Measurements from ENCODE around the gene MYH9. TPM values are rescaled to one million over a fixed set of nuclear protein-coding genes. Genes with fewer than 3 reads are reported as not detected.
"Not testable (repeated sequence)": the region's sequence is repeated elsewhere in the genome, so short reads cannot be mapped to it uniquely, and the experiment has no call there.

Gene MYH9
- total RNA-seq, 6 experiments from 2014 or later = 881 to 1,084 (median 937) TPM

DNA sequence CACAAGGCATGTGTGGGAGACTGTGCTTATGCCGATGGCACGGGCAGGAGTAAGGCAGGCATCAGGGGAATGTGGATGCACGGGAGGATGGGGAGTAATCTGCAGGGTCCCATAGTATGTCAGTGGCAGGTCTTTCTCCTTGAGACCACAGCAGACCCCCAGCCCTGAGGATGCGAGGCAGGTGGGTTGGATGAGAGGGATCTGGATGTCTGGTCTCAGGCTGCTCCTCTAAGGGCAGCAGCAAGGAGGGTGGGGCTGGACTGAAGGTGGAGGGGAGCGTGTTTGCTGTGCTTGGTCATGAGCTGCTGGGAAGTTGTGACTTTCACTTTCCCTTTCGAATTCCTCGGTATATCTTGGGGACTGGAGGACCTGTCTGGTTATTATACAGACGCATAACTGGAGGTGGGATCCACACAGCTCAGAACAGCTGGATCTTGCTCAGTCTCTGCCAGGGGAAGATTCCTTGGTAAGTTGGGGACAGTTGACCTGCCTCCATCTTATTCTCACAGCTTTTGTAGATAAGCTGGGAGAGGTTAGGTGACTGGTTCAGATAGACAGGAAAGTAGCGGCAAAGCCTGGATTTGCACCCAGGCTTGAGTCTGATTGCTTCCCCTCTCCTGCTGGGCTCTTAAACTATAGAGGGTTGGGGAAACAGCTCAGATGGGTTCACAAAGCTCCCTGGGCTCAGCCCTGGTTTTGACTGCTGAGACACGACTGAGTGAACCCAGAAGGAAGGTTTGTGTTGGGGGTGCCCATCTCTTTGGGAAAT lies 134.8 kb downstream of the MYH9 start, which contains the start of gene APOL1:
Gene APOL1, plus strand, starts transcription at position 380 of the 769 bp plus-strand sequence. CDS start 1,823 bp downstream, outside the sequence.
- no peaks in the 10 kb centered on the region; the same call in 1 of the 2 replicates for H3K9me3 Mint-ChIP-seq
- H3K27me3 Mint-ChIP-seq (ENCODE audit: insufficient read depth) = peaks cover 12% of the 10 kb centered on the region
- no peak for DNase-seq
- H3K27ac Mint-ChIP-seq = peak within 1 kb of the TSS; percentile 74
- H3K4me1 Mint-ChIP-seq (ENCODE audit: low read depth) = peaks cover 34% of the 10 kb centered on the region
- peak within 1 kb of the TSS; percentile 83 for H3K4me3 Mint-ChIP-seq
- TF ChIP-seq, protein P1, sequence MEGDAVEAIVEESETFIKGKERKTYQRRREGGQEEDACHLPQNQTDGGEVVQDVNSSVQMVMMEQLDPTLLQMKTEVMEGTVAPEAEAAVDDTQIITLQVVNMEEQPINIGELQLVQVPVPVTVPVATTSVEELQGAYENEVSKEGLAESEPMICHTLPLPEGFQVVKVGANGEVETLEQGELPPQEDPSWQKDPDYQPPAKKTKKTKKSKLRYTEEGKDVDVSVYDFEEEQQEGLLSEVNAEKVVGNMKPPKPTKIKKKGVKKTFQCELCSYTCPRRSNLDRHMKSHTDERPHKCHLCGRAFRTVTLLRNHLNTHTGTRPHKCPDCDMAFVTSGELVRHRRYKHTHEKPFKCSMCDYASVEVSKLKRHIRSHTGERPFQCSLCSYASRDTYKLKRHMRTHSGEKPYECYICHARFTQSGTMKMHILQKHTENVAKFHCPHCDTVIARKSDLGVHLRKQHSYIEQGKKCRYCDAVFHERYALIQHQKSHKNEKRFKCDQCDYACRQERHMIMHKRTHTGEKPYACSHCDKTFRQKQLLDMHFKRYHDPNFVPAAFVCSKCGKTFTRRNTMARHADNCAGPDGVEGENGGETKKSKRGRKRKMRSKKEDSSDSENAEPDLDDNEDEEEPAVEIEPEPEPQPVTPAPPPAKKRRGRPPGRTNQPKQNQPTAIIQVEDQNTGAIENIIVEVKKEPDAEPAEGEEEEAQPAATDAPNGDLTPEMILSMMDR (IDR thresholded peaks at IDR 0.05) = no peak
- peaks cover 4% of the 10 kb centered on the region; the same call in 1 of the 2 replicates for H3K36me3 Mint-ChIP-seq (ENCODE audit: low read depth)

DNA sequence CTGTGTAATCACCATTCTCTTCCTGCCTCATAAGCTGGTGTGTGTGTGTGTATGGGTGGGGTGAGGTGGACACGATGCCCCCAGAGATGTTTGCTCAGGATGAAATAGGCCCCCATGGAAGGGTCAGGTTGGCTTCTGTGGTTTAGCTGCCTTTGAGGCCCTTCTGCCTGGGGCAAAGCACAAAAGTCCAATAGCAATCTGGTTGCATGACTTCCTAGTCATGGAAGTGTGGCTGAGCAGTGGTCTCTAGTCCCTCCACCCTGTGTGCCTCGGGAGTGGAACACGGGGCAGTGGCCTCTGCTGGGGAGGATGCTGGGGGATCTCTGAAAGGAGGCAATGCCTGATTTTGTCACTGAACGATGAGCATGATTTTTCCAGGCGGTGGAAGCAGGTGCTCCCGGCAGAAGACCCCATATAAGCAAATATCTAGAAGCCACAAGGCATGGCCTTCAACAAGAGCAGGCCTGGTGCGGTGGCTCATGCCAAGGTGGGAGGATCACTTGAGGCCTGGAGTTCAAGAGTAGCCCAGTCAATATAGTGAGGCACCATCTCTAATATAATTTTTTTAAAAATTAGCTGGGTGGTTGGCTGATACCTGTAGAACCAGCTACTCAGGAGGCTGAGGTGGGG lies 135.7 kb downstream of the MYH9 start:
- H3K36me3 Mint-ChIP-seq (ENCODE audit: low read depth); H3K27ac Mint-ChIP-seq; H3K9me3 Mint-ChIP-seq; H3K27me3 Mint-ChIP-seq (ENCODE audit: insufficient read depth); DNase-seq: not testable (repeated sequence)
- Mint-ChIP-seq H3K4me3 (peak overlapping the region; percentile 83; the same call in 1 of the 2 replicates), H3K4me1 (ENCODE audit: low read depth) (peaks cover 34% of the 10 kb centered on the region)

DNA sequence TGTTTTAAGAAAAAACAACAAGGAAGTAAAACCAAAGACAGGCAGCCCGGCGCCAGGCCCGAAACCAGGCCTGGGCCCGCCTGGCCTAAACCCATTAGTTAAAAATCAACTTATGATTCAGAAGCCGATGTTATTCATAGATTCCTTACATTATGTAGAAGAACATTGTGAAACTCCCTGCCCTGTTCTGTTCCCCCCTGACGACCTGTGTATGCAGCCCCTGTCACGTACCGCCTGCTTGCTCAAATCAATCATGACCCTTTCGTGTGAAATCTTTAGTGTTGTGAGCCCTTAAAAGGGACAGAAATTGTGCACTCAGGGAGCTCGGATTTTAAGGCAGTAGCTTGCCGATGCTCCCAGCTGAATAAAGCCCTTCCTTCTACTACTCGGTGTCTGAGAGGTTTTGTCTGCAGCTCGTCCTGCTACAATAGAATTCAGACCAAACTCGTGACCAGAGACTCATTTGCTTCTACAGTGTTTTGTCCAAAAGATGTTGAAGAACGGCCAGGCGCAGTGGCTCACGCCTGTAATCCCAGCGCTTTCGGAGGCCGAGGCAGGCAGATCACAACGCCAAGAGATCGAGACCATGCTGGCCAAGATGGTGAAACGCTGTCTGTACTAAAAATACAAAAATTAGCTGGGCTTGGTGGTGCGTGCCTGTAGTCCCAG lies 137.3 kb downstream of the MYH9 start:
- DNase-seq; H3K36me3 Mint-ChIP-seq (ENCODE audit: low read depth); H3K27ac Mint-ChIP-seq; H3K9me3 Mint-ChIP-seq; H3K27me3 Mint-ChIP-seq (ENCODE audit: insufficient read depth); H3K4me3 Mint-ChIP-seq: not testable (repeated sequence)
- peaks cover 24% of the 10 kb centered on the region for H3K4me1 Mint-ChIP-seq (ENCODE audit: low read depth)

DNA sequence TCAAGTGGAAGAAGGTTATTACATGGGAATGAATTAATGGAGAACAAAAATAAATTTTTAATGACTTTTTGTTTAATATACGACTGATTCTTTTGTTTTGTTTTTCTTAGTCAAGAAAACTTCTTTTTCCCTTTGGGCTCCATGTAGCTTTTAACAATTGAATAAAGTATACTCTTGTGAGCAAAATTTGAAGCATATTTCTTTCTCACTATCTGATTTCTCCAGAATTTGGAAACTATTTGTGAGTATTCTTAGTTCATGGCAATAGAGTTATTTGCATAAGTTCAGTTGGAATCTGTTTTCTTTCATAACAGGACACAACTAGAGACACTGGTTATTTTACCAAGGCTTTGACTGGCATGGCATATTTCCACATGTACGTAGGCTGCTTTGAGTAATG lies 138.6 kb downstream of the MYH9 start:
- H3K9me3 Mint-ChIP-seq = no peaks in the 10 kb centered on the region
- peaks cover 7% of the 10 kb centered on the region for H3K27me3 Mint-ChIP-seq (ENCODE audit: insufficient read depth)
- H3K4me3 Mint-ChIP-seq = no peak overlapping the region
- TF ChIP-seq, protein P1 (IDR thresholded peaks at IDR 0.05) = no peak
- H3K4me1 Mint-ChIP-seq (ENCODE audit: low read depth) = peaks cover 33% of the 10 kb centered on the region
- no peak for DNase-seq
- H3K27ac Mint-ChIP-seq = no peak overlapping the region
- H3K36me3 Mint-ChIP-seq (ENCODE audit: low read depth) = peaks cover 4% of the 10 kb centered on the region

DNA sequence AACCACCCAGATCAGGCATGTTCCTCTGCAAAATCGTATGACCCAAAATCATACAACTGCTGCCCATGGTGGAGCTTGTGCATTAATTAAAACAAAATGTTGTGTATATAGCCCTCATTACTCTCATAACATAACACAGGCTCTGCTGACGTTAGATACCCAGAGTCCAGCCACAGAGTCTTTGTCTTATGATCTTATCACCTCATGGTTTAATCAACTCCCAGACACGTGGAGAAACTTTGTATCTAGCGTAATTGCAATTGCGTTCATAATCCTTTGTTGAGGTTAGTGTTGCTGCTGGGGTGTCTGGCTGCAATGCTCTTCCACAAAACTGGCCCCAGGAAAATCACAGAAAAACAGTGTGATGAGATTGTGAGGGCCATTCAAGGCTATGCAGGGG lies 139.8 kb downstream of the MYH9 start:
- Mint-ChIP-seq H3K36me3 (ENCODE audit: low read depth) (peaks cover 4% of the 10 kb centered on the region), H3K4me3 (no peak overlapping the region), H3K27me3 (ENCODE audit: insufficient read depth) (peaks cover 7% of the 10 kb centered on the region), H3K27ac (no peak overlapping the region), H3K4me1 (ENCODE audit: low read depth) (peaks cover 21% of the 10 kb centered on the region), H3K9me3 (no peaks in the 10 kb centered on the region)
- TF ChIP-seq, protein P1 (IDR thresholded peaks at IDR 0.05) = no peak
- no peak for DNase-seq

DNA sequence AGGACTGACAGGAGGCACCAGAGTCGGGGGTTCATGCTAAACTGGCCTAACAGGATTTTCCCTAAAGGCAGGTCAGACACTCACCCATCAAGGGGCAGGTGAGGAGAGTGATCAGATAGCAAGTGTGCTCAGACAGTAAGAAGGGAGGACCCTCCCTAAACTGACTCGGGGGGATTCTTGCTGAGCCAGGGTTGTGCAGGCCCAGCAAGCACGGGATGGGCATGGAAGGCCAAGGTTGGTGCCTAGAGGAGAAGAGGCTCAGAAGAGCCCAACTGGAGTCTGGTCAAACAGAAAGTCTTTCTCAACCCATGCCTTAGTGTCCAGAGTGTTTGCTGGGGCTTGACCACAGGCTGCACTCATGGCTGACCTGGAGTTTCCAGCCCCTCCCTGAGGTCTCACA lies 141.0 kb downstream of the MYH9 start:
- no peaks in the 10 kb centered on the region for H3K9me3 Mint-ChIP-seq
- H3K36me3 Mint-ChIP-seq (ENCODE audit: low read depth) = peaks cover 4% of the 10 kb centered on the region
- TF ChIP-seq, protein P1 (IDR thresholded peaks at IDR 0.05) = no peak
- no peak overlapping the region for H3K27ac Mint-ChIP-seq
- H3K4me3 Mint-ChIP-seq = no peak overlapping the region
- DNase-seq = no peak
- peaks cover 16% of the 10 kb centered on the region for H3K4me1 Mint-ChIP-seq (ENCODE audit: low read depth)
- H3K27me3 Mint-ChIP-seq (ENCODE audit: insufficient read depth) = peaks cover 7% of the 10 kb centered on the region
